Left lobe of liver (tissue), 2 donors: Measurements from ENCODE around the gene GCK. TPM values are rescaled to one million over a fixed set of nuclear protein-coding genes. Genes with fewer than 3 reads are reported as not detected.

Source experiments
- ATAC-seq: fragments of 200-7000 bp; cut with Tn5 transposase; one replicate; pipeline ENCODE4 v1.9.1; 2020; ENCODE audit warnings: mild to moderate bottlenecking, moderate library complexity
- DNase-seq: peaks from one replicate; pipeline ENCODE4 v3.0.0-alpha.2; 2020; ENCODE audit warnings: low spot score
- total RNA-seq: library from RNA; stranded (reverse); gene quantifications from one replicate; pipeline ENCODE4 v1.2.1, GENCODE V29; 2021
- donor health status: DM: no; HTN: no; CAD: no; lungs with moderate emphysema.
- donor health status: DM: no; HTN: yes; CAD: no.

GCK gene
- total RNA-seq, 1 donor from 2014 or later: 1.7 TPM

DNA sequence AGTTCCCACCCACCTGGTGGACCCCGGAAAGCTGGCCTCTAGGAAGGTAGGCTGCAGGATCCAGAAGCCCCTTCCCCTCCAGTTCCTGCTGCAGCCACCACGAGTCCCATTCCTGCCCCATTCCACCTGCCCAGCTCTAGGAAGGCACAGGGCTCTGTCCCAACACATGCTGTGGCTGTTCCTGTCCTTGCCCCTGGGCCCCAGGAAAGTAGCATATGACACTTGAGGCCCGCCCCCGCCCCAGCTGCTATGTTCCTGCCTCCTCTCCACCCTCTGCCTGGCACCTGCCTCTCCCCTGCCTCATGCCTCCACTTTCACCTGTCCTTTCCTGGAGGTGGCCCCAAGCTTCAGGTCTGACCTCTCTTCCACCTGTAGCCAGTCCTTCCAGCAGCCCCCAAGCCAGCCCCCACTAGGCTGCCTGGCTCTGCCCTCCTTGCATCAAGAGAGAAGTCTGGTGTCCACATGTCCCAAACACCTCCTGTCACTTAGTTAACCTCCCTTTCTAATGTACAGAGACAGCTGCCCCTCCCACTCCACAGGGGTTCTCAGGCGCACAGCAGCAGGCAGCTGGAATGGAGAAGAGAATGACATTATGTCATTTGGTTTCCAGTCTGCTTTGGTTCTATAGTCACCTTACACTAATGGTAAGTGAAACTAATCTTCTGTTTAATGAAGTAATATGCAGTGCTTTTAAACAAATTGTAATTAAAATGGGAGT is 34.3 kb upstream of the GCK start:
- no peak for ATAC-seq
- DNase-seq: no peak

- no peak for DNase-seq
- ATAC-seq: no peak
Observed at GRCh38 chr7:44222776-44223261, 33.6 kb upstream of the GCK start.

GRCh38 chr7:44222074-44222473 is 32.8 kb upstream of the GCK start:
- ATAC-seq (no peak), DNase-seq (no peak)

DNA sequence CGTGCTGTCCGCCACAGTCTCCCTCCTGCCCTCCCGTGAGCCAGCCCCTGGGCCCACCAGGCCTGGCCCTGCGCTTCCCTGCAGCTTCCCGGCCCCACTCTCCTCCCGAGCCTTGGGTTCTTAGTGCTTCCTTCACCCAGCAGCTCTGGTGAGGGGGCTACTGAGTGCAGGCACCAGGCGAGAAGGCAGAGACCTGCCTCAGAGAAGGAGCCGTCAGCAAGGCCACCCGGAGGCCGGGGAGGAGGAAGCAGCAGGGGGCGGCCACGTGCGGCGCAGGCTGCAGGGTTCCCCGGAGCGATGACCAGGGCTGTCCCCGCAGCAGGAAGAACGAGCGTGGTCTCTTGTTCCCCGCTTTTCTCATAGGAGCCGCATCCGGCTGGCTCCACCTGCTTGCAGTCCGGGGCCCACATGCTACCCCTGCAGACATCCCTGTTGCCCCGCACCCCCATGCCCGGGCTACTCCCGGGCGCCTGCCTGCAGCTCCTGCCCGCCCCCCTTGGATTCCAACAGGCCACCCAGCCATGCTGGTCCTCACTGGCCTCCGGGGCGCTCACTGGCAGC is 32.1 kb upstream of the GCK start:
- no peak for DNase-seq
- no peak for ATAC-seq

GRCh38 chr7:44220358-44221112 is 31.3 kb upstream of the GCK start:
- ATAC-seq: no peak
- no peak for DNase-seq

GRCh38 chr7:44220046-44220357 is 30.8 kb upstream of the GCK start:
- DNase-seq (no peak), ATAC-seq (no peak)

DNA sequence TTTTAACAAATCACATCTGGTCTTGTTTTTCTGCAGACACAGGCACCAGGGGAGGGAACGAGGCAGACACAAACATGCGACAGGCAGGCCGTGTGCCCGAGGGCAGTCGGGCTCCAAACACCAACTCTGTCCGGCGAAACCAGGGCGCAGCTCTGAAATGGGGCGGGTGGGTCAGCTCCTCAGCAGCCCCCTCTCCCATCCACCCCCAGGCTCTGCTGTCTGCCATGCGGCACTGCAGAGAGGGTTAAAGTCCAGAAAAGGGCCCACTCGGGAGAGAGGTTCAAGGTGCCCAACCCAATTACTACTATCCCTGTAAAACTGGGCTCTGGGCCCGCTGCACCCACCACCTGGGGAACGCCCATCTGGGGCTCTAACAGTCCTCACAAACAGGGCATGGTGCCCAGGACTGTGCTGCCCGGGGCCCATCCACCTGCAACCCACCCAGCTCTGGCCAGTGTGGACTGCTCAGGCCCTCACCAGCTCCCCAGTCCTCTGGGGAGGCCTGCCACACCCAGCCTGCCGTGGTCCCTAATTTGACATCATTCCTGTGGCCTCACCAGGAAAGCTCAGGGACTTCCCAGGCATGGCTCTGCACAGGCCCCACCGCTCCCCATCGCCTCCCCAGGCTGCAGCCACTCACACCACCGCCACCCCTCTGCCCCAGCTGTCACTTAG is 30.3 kb upstream of the GCK start:
- ATAC-seq (no peak), DNase-seq (no peak)

GRCh38 chr7:44218418-44219201 is 29.4 kb upstream of the GCK start:
- ATAC-seq (no peak), DNase-seq (no peak)

GRCh38 chr7:44217852-44218402 is 28.7 kb upstream of the GCK start:
- DNase-seq: no peak
- ATAC-seq: no peak

DNA sequence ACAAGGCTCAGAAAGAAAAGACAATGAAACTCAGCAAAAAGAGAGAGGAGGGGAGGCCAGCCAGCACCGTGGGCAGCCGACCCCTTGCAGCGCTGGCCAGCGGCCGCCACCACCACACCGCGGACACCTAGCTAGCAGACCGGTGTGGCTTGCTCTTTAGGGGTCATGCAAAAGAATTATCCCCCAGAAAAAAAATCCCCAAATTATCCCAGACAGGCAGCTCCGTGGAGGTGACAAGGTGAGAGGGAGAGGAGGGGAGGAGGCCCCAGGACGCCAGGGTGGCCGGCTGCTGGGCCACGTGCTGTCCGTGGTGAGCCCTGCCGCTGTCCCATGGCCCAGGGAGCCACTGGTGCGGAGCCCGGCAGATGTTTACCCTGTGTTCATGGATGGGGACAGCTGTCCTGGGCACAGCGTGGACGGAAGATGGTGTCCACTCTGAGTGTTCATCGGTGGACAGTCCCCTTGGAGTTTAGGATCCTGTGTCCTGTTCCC is 28.0 kb upstream of the GCK start:
- ATAC-seq (no peak), DNase-seq (no peak)

GRCh38 chr7:44216521-44217222 is 27.4 kb upstream of the GCK start:
- ATAC-seq (peak; percentile 39), DNase-seq (no peak)

DNA sequence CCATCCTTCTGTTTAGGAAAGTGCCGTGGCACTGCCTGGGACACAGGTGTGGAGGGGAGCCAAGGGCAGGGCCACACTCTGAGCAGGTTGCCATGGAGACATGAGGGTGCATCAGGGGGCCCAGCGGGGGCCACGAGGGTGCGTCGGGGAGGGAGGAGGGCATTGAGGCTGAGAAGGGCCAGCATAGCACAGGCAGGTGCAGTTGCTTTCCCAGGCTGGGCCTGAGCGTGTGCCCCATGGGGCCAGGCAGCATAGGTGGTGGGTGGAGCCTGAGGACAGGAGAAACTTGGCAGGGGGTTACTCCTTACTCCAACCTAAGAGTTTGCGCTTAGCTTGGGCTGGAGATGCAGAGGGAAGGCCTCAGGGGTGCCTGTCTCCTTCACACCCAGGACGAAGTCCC is 26.8 kb upstream of the GCK start:
- ATAC-seq: no peak
- no peak for DNase-seq

GRCh38 chr7:44215531-44215930 is 26.3 kb upstream of the GCK start:
- ATAC-seq (no peak), DNase-seq (no peak)

DNA sequence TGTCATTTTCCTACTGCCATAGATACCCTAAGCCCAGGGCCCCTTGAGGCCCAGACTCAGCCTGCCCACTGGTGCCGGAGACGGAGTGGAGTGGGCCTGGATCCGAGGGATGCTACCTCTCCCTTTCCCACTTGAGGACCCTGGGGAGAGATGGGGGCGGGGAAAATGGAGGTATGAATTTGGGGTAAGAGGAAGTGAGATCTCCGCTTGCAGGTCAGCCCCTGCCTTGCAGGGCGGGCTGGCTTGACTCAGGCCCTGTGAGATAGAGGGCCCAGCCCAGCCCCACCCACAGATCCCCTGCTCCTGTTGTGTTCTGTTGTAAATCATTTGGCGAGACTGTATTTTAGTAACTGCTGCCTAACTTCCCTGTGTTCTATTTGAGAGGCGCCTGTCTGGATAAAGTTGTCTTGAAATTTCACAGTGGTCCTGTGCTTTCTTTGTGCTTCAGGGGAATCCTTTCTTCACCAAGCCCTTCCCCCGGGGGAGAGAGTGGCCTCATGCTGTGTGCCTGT is 24.7 kb upstream of the GCK start:
- no peak for DNase-seq
- ATAC-seq: no peak

DNA sequence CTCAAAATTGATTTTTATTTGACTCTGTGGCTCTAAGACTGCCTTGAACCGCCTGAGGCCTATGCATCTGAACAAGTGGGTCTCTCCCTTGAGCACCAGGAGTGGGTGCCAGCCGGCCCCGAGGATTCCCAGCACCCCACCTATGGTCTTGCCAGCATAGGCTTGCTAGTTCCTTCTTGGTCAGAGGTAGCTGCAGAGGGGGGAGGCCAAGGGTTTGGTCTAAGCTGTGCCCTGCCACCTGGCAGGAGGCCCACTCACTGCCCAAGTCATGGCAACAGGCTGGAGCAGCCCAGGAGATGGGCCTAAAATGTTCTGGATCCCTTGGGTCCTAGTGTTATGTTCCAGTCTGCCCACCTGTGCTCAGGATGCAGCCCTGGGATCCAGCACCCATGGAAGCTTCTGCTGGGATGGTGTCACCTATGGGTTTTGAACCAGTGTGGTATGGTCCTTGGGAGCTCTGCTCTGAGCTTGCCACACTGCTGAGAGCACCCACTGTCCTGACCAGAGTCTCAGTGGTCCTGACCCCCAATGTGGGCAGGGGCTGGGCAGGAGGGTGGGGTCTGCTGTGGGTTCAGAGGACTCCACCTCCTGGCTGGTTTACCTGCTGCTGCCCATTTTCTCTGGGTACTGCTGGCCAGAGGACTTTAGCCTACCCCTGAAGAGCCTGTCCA is 24.1 kb upstream of the GCK start:
- ATAC-seq: no peak
- no peak for DNase-seq

DNA sequence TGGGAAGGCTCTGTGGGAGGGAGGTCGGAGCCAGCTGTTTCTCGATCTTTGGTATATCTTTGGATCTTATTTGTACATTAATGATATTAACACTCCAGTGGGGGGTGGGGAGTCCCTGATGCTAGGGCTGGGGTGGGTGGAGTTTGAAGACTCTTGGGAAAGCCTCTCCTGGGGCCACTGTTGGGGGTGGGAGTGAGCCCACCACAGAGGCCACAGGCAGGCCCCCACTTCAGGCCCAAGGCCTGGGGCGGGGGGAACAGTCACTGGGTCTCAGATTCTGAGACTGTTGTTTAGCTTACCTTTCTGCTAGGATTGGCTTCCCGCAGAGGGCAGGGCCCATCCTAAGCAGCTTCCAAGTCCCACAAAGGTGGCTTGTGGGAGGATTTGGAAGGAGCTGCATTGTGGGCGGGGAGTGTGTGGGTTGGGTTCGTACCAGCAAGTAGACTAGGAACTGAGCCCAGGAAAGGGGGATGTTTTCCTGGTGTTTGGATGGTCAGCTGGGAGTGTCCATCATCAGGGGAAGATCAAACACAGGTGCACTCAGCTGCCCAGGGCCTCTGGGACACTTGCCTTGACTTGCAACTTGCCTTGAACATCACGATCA is 23.4 kb upstream of the GCK start:
- ATAC-seq: peak; percentile 16
- no peak for DNase-seq

DNA sequence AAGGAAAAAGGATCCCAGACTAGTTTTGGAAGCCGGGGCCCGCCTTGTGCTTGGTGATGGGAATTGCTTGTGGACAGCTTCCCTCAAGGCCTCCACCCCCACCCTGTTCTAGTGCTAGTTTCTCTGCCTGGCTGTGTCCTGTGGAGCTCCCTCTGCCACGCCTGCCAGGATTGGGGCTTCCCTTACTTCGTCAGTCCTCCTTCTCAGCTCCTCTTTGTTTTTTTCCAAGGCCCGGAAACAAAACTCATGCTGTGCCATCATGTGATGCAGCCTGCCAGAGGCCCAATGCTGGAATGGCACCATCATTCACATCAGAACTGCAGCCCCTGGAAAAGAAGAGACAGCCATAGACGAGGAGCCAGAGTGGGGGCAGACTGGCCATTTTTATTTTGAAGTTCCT is 22.8 kb upstream of the GCK start:
- ATAC-seq (no peak), DNase-seq (no peak)

GRCh38 chr7:44211126-44211675 is 22.0 kb upstream of the GCK start:
- ATAC-seq: no peak
- DNase-seq: no peak
